Hematopoietic multipotent progenitor cell treated with erythropoietin and hydrocortisone succinate and interleukin-3 and kit ligand, for 17 days (in vitro differentiated cells): Measurements from ENCODE around the gene ZNF837.
A peak's percentile ranks its signal among the peaks of the same experiment; 100 is the strongest.
"Not testable (repeated sequence)": the region's sequence is repeated elsewhere in the genome, so short reads cannot be mapped to it uniquely, and the experiment has no call there.

Experiments used
- DNase-seq: peaks from one replicate; pipeline ENCODE4 v3.0.0-alpha.2; 2015; ENCODE audit warnings: low spot score

The ZNF837 gene

GRCh38 chr19:58395979-58396627, 15.3 kb upstream of the ZNF837 start:
- DNase-seq = no peak

- DNase-seq = no peak
These were observed 14.6 kb upstream of the ZNF837 start, which contains the start of gene RNF225 for GRCh38 chr19:58395220-58395978. RNF225 (plus strand) TSS chr19:58395656; CDS start chr19:58396090, 434 bp downstream.

GRCh38 chr19:58394821-58395219, 14.0 kb upstream of the ZNF837 start:
- no peak for DNase-seq

GRCh38 chr19:58393725-58394033, 12.8 kb upstream of the ZNF837 start:
- DNase-seq = no peak

- no peak for DNase-seq
These were observed 12.3 kb upstream of the ZNF837 start for GRCh38 chr19:58392945-58393724.

GRCh38 chr19:58388175-58388526, 7.3 kb upstream of the ZNF837 start:
- DNase-seq = no peak

- no peak for DNase-seq
These were observed 6.7 kb upstream of the ZNF837 start for GRCh38 chr19:58387338-58388174.

- DNase-seq = peak; percentile 98
These were observed 5.9 kb upstream of the ZNF837 start, which contains the start of gene RPS5 for GRCh38 chr19:58386576-58387337. RPS5 (plus strand) TSS chr19:58387269; CDS start chr19:58388138, 869 bp downstream.

GRCh38 chr19:58385891-58386575, 5.2 kb upstream of the ZNF837 start:
- no peak for DNase-seq

GRCh38 chr19:58385313-58385890, 4.6 kb upstream of the ZNF837 start:
- DNase-seq = no peak

GRCh38 chr19:58382997-58383603, 2.3 kb upstream of the ZNF837 start:
- no peak for DNase-seq

- DNase-seq = no peak
These were observed 806 bp upstream of the ZNF837 start for GRCh38 chr19:58381460-58382212.

GRCh38 chr19:58380037-58380661, 681 bp downstream of the ZNF837 start:
- no peak for DNase-seq

- no peak for DNase-seq
These were observed 1.6 kb downstream of the ZNF837 start for GRCh38 chr19:58379246-58379645.

- not testable (repeated sequence) for DNase-seq
These were observed 4.1 kb downstream of the ZNF837 start for GRCh38 chr19:58376724-58377123.

- DNase-seq = no peak
These were observed 6.6 kb downstream of the ZNF837 start for GRCh38 chr19:58374200-58374599.

- DNase-seq = no peak
These were observed 8.3 kb downstream of the ZNF837 start for GRCh38 chr19:58372311-58373133.
